HG03025 (cell line): ENCODE results near the gene C12orf42.
A peak's percentile ranks its signal among the peaks of the same experiment; 100 is the strongest.
"Not testable (repeated sequence)": the region's sequence is repeated elsewhere in the genome, so short reads cannot be mapped to it uniquely, and the experiment has no call there.

Source experiments
- ATAC-seq: cut with Tn5 transposase; IDR thresholded peaks from one replicate; pipeline ENCODE4 v1.9.1; 2021; ENCODE audit warnings: mild to moderate bottlenecking, moderate library complexity; ENCODE audit not compliant: unreplicated experiment, low FRiP score

The C12orf42 gene

GRCh38 chr12:103425674-103426073, 70.1 kb downstream of the C12orf42 start:
- not testable (repeated sequence) for ATAC-seq

GRCh38 chr12:103424849-103425586, 70.8 kb downstream of the C12orf42 start:
- not testable (repeated sequence) for ATAC-seq

- no peak for ATAC-seq
Observed at GRCh38 chr12:103423516-103423910, 72.3 kb downstream of the C12orf42 start.

GRCh38 chr12:103422746-103423515, 72.8 kb downstream of the C12orf42 start:
- no peak for ATAC-seq

- no peak for ATAC-seq
Observed at GRCh38 chr12:103422328-103422727, 73.4 kb downstream of the C12orf42 start.

- ATAC-seq: no peak
Observed at GRCh38 chr12:103421402-103421801, 74.4 kb downstream of the C12orf42 start.

- no peak for ATAC-seq
Observed at GRCh38 chr12:103415681-103416080, 80.1 kb downstream of the C12orf42 start.

- ATAC-seq: no peak
Observed at GRCh38 chr12:103401421-103401820, 94.3 kb downstream of the C12orf42 start.

GRCh38 chr12:103399986-103400385, 95.8 kb downstream of the C12orf42 start:
- no peak for ATAC-seq

GRCh38 chr12:103397536-103397935, 98.2 kb downstream of the C12orf42 start:
- no peak for ATAC-seq

- no peak for ATAC-seq
Observed at GRCh38 chr12:103392722-103393121, 103.0 kb downstream of the C12orf42 start.

GRCh38 chr12:103391103-103391502, 104.7 kb downstream of the C12orf42 start:
- no peak for ATAC-seq

- ATAC-seq: no peak
Observed at GRCh38 chr12:103387385-103387784, 108.4 kb downstream of the C12orf42 start.

- no peak for ATAC-seq
Observed at GRCh38 chr12:103386451-103386850, 109.3 kb downstream of the C12orf42 start.

- no peak for ATAC-seq
Observed at GRCh38 chr12:103382736-103383346, 112.9 kb downstream of the C12orf42 start.

GRCh38 chr12:103382119-103382518, 113.6 kb downstream of the C12orf42 start:
- no peak for ATAC-seq

GRCh38 chr12:103379670-103380069, 116.1 kb downstream of the C12orf42 start:
- ATAC-seq: no peak

GRCh38 chr12:103373088-103373523, 122.7 kb downstream of the C12orf42 start:
- ATAC-seq: no peak

- ATAC-seq: peak; percentile 88
Observed at GRCh38 chr12:103369929-103370328, 125.8 kb downstream of the C12orf42 start.

GRCh38 chr12:103368167-103368566, 127.6 kb downstream of the C12orf42 start:
- no peak for ATAC-seq

GRCh38 chr12:103354403-103354802, 141.4 kb downstream of the C12orf42 start:
- ATAC-seq: no peak
